Pulmonary artery endothelial cell (primary cell): ENCODE results near the gene TFEB. TPM values are rescaled to one million over a fixed set of nuclear protein-coding genes. Genes with fewer than 3 reads are reported as not detected.

ENCODE experiments used
- DNase-seq: peaks from one replicate; pipeline ENCODE4 v3.0.0-alpha.2; 2011; ENCODE audit warnings: low read depth, low spot score
- total RNA-seq: library from RNA; depleted of rRNA; stranded (reverse); fragments of >200 nt; gene quantifications from 2 replicates; pipeline ENCODE4 v1.2.3, GENCODE V29; 2014

Gene TFEB
- 3.8 and 4.4 TPM in 2 replicates for total RNA-seq

GRCh38 chr6:41735427-41736185 is at the start of gene TFEB:
TFEB (minus strand) TSS chr6:41735608; CDS start chr6:41691213, 44,395 bp downstream.
- DNase-seq, result peak; percentile 53

GRCh38 chr6:41784581-41785171 is 49.3 kb upstream of the TFEB start:
- DNase-seq, result no peak

DNA sequence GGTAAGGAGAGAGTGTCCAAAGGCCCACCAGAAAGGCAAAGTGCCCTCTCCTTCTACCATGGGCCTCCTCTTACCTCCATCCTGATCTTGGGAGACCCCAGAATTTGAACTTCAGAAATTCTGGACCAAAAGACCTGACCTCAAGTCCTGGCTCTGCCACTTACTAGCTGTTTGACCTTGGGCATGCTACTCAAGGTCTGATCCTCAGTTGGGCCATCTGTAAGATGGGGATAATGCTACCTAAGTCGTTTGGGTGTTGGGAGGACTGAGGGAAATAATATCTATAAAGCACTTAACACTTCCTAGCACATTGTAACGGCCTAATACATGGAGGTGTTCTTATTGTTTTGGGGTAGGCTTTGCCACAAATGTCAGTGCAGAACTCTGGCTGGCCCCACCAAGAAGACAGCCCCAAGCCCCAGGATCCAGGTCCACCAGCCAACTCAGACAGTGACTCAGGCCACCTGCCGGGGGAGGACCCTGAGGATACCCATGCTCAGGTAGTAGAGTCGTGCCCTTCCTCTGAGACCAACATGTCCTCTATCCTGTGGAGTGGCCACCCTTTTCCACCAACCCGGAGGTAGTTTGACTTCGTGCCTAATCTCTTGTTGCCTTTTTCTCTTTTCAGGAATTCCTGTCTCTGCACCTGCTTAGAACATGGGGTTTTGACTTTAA is 47.8 kb upstream of the TFEB start:
- DNase-seq, result no peak

GRCh38 chr6:41781366-41781730 is 45.9 kb upstream of the TFEB start:
- no peak for DNase-seq

GRCh38 chr6:41780551-41781365 is 45.4 kb upstream of the TFEB start, which contains the start of gene PRICKLE4:
PRICKLE4 (plus strand) TSS chr6:41780782; CDS start chr6:41783474, 2,692 bp downstream.
- no peak for DNase-seq

DNA sequence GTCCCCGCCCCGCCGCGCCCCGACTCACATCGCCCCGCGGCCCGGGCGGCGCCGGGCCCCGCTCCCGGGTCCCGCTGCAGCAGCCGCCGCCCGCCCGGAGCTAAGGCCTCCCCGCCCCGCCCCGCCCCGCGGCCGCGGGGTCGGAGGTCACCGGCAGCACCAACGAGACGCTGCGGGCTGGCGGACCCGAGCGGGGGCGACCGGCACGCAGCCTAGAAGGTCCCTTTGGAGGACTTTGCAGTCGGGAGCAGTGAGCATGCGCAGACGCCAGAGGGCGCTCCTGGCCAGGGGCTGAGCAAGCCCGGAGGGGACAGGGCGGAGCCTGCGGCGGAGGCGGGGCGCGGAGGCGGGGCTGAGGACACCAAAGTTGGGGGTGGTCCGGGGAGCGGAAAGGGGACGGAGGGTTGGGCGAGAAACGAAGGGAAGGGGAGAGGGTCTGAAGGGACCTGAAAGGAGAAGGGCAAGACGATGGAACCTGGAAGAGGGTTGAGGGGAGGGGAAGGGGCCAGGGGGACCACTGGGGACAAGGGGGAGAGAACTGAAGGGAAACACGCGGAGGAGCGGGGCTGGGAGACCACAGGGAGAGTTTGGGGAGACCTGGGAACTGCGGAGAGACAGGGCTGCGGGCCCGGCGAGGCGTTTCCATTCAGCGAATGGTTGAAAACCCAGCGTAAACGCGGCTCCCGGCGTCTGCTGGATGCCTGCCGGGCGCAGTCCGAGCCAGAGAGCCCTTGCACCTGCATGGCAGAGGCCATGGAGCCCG is 44.6 kb upstream of the TFEB start, which contains the start of gene FRS3:
Gene FRS3 (minus strand): TSS at position 113 of the 763 bp plus-strand sequence. CDS start 2,913 bp downstream, outside the sequence.
- DNase-seq, result peak; percentile 77

GRCh38 chr6:41779336-41779735 is 43.9 kb upstream of the TFEB start:
- no peak for DNase-seq

DNA sequence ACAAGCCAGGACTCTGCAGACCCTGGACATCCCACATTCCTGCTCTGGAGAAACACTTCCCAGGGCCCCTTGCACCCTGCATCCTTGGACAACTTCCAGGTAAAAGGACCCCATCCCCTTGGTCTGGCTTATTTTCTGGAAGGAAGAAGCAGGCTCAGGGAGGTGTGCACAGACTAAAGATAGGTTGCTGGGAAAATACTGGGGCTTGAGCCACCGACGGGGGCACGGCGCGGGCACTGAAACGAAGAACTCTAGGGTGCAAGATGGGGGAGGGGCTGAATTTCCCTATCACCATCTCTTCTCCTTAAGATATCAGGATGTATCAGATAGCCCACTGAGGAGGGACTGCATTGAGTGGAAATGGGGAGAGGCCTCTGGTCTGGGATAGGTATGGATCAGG is 43.5 kb upstream of the TFEB start:
- no peak for DNase-seq

DNA sequence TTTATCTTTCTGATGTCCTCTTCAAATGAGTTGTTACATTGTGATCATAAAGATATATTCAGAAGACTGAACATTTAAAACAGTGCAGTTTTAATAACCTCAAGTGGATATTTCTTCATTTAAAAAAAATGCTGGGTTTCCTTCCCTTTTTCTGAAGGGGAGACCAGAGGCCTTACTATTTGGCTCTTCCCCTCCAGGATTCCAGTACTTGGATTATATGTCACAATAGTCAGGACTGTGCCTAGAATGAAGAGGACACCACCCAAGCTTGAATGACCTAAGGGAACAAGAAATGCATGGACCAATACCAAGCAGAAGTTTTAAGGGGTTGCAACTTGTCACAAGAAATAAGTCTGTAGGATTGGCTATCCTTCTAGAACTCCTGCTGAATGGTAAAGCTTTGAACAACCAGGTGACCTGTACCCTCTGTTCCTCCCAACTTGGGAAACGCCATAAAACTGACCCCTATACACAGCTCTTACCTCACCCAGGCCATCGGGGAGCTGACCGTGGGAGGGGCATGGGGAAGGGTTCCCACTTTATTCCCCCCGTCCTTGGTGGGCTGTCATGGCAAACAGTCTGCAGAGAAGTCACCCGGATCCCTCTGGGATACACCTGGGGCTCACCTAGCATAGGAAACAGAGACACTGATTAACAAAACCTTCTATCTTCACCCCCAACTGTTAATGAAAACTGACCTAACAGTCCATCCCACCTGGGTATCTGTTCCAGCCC is 42.3 kb upstream of the TFEB start:
- DNase-seq, result no peak

DNA sequence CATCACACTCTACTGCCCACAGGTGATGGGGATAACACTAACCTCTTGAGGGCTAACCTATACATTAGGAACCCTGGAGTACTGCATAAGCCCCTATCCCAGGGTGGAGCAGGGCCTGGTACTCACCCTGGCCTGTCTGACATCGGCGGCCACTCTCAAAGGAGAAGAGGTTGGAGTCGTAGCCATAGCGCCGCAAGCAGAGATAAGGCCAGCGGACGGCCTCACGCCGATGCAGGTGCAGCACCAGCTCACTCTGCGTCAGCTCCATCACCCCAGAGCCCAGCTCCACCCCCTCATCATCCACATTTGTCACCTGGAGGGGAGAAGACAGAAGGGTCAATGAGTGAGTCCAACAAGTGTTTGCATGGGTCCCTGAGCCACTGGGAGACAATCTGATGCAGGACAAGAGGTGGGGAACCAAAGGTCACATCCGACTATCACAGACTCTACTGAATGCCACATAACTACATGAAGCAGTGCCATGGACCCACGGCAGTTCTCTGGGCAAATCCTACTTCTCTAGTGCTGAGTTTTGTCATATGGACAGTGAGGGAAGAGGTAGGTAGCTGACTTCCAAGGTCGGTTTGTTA is 40.0 kb upstream of the TFEB start:
- DNase-seq, result no peak

GRCh38 chr6:41774841-41775240 is 39.4 kb upstream of the TFEB start:
- no peak for DNase-seq

DNA sequence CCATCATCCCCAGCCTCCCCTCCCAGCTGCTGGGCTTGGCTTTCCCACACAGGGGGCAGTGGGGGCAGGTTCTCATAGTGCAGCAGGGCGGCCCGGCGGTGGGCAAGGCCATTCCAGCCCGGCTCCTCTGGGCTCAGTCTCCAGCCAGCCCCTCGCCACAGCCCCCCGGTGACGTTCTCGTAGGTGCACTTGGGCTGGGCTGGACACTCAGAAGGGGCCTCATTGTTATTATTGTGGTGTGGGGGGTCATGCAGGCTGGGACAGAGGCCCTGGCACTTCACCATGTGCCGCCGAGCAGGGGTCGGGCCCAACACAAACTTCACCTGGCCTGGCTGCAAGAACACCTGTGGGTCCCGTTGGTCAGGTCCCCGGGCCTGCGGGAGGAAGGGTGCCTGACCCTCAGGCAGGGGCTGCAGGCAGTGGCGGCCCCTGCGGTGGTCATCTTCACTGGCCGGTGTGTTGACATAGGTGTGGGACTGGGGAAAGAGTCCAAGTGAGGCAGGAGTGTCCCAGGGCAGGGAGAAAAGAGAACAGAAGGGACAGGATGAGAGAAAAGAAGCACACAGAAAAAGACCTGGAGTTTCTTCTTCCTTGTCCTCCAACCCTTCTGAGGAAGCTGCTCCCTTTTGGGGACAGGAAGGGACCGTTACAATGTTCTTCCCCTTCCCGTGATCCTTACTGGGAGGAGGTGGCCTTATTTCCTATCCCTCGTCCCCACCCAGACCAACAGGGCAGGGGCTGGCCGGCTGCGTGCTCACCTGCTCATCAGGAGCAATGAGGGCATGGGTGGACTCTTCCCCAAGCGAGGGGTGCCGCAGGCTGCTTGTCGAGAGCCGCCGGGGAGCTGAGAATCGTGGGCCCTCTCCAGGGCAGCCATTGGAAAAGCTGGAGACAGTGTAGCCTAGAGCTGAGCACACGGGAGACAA is 35.9 kb upstream of the TFEB start:
- no peak for DNase-seq

GRCh38 chr6:41770381-41771057 is 35.1 kb upstream of the TFEB start:
- no peak for DNase-seq

GRCh38 chr6:41769376-41769775 is 34.0 kb upstream of the TFEB start:
- no peak for DNase-seq

DNA sequence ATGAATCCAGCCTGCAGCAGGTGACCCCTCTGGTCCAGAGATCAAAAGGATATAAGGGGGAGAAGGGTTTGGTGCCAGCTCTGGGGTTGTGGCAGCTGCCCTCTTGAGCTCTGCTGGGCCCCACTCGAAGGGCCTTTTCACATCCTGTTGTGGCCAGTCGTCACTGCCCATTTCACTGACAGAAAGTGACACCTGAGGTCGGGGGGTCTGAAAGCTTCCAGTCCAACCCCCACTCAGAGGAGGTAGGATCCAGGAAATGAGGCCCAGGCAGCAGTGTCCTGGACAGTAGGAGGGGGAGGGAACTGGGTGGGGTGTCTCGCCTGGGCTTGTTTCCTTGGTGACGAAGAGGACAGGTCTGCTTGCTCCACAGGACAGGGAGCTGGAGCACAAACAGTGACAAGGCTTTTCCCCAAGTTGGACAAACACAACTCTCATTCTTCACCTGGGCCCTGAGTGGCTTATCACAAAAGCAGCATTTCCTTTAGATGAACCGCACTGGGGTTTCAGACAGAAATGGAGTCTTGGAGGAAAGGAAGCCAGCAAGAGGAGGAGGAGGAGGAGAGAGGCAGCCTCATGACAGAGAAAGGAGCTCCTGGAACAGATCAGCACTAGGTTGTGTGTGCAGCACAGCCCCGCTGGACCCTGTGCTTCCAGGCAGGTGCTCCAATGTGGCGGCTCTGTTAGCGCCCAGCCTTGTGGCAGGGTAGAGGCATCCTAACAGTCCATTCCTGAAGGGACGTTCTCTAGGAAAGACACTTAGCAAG is 33.3 kb upstream of the TFEB start:
- DNase-seq, result no peak

DNA sequence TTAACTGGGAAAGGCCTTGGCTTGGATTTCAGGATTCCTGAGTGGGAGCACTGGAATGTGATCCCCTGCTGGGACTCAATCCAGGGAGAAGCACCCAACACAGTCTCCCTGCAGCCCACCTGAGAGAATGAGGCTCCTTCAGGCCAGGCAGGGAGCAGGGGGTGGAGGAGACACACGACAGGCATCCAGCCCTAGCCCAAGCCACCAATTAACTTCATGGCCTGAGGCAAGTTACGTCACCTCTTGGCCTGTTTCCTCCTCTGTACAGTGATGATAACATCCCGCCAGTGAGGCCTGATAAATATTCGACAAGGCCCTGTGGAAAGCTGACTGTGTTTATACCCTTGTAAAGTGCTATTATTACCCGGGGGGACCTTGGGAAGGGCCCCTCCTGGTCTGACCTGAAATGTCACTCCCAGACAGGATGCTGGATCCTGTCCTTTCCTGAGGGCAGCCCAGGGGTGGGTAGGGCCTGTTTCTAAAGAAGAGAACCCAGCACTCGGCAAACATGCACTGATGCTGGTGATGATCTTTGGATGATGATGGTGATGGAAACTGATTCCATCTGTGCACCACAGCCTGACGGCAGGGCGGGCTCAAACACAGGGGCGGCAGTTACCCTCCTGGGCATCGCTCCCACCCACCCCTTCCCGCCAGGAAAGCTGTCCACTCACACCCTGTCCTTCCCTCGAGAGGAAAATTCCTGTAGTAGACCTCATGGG is 31.9 kb upstream of the TFEB start:
- peak; percentile 67 for DNase-seq
